Liver (tissue), 9 donors: ENCODE results near the gene SANBR. TPM values are rescaled to one million over a fixed set of nuclear protein-coding genes. Genes with fewer than 3 reads are reported as not detected.

Experiments
- DNase-seq: peaks from one replicate; pipeline ENCODE4 v3.0.0-alpha.2; 2017; ENCODE audit warnings: low spot score
- H3K27ac ChIP-seq, 2 donors: one replicate each; pipeline ENCODE4 v1.7.0; 2013; ENCODE audit warnings: inconsistent platforms in 2 of 2, low read length in 2 of 2, control low read depth in 1 of 2, low read depth in 1 of 2, mild to moderate bottlenecking in 1 of 2
- H3K27me3 ChIP-seq, 4 donors: one replicate each; pipeline versions ENCODE4 v1.6.1 to v1.7.0; 2013; ENCODE audit warnings: low read length in 3 of 4, inconsistent platforms in 1 of 4, mild to moderate bottlenecking in 1 of 4, moderate library complexity in 1 of 4; ENCODE audit not compliant: control insufficient read depth in 4 of 4, insufficient read depth in 4 of 4
- H3K36me3 ChIP-seq, 4 donors: one replicate each; pipeline versions ENCODE4 v1.6.1 to v1.7.0; 2013; ENCODE audit warnings: low read length in 3 of 4, mild to moderate bottlenecking in 3 of 4, low read depth in 1 of 4, moderate library complexity in 1 of 4; ENCODE audit not compliant: control insufficient read depth in 4 of 4, insufficient read depth in 3 of 4
- H3K4me1 ChIP-seq, 4 donors: one replicate each; pipeline versions ENCODE4 v1.6.1 to v1.7.0; 2013; ENCODE audit warnings: low read length in 3 of 4, mild to moderate bottlenecking in 3 of 4, moderate library complexity in 1 of 4; ENCODE audit not compliant: control insufficient read depth in 4 of 4, insufficient read depth in 4 of 4
- H3K4me3 ChIP-seq, 3 donors: one replicate each; pipeline versions ENCODE4 v1.6.1 to v1.7.0; 2013; ENCODE audit warnings: low read length in 3 of 3, control low read depth in 1 of 3, low read depth in 1 of 3, mild to moderate bottlenecking in 1 of 3
- H3K9ac ChIP-seq, 2 donors: one replicate each; pipeline ENCODE4 v1.7.0; 2013; ENCODE audit warnings: low read length in 2 of 2, mild to moderate bottlenecking in 2 of 2, moderate library complexity in 2 of 2, control low read depth in 1 of 2, low read depth in 1 of 2
- H3K9me3 ChIP-seq, 4 donors: one replicate each; pipeline versions ENCODE4 v1.6.1 to v1.7.0; 2013; ENCODE audit warnings: low read length in 3 of 4; ENCODE audit not compliant: control insufficient read depth in 4 of 4
- ATF3 ChIP-seq: IDR thresholded peaks from 2 replicates; pipeline ENCODE4 v1.6.1; 2016; ENCODE audit warnings: antibody characterized with exemption
- CTCF ChIP-seq: fragments of 150-350 bp; IDR thresholded peaks from 2 replicates; pipeline ENCODE4 v1.5.1; 2017; ENCODE audit warnings: improper control_type of control experiment, low read depth, low read length; ENCODE audit not compliant: missing input control
- EGR1 ChIP-seq, 2 donors: IDR thresholded peaks; 2 replicates each; pipeline ENCODE4 v1.6.1; 2016 to 2018; ENCODE audit warnings: antibody characterized with exemption in 2 of 2, low read depth in 2 of 2
- FOXA1 ChIP-seq: IDR thresholded peaks from 2 replicates; pipeline ENCODE4 v1.6.1; 2016; ENCODE audit warnings: antibody characterized with exemption
- FOXA2 ChIP-seq: IDR thresholded peaks from 2 replicates; pipeline ENCODE4 v1.6.1; 2016; ENCODE audit warnings: antibody characterized with exemption
- GABPA ChIP-seq, 2 donors: IDR thresholded peaks in 1 of 2; conservative IDR thresholded peaks in 1 of 2; 2 replicates each; pipeline ENCODE4 v1.6.1; 2016; ENCODE audit warnings: antibody characterized with exemption in 2 of 2, mild to moderate bottlenecking in 1 of 2, moderate library complexity in 1 of 2
- HNF4A ChIP-seq, 2 donors: conservative IDR thresholded peaks; 2 replicates each; pipeline ENCODE4 v1.6.1; 2016; ENCODE audit warnings: antibody characterized with exemption in 2 of 2, mild to moderate bottlenecking in 2 of 2
- HNF4G ChIP-seq: IDR thresholded peaks from 2 replicates; pipeline ENCODE4 v1.6.1; 2016; ENCODE audit warnings: antibody characterized with exemption
- JUND ChIP-seq, 2 donors: IDR thresholded peaks; 2 replicates each; pipeline ENCODE4 v1.6.1; 2016; ENCODE audit warnings: antibody characterized with exemption in 2 of 2
- MAX ChIP-seq: IDR thresholded peaks from 2 replicates; pipeline ENCODE4 v1.6.1; 2016; ENCODE audit warnings: antibody characterized with exemption
- NR2F2 ChIP-seq: IDR thresholded peaks from 2 replicates; pipeline ENCODE4 v1.6.1; 2016; ENCODE audit warnings: antibody characterized with exemption
- RAD21 ChIP-seq, 2 donors: IDR thresholded peaks; 2 replicates each; pipeline ENCODE4 v1.6.1; 2016; ENCODE audit warnings: antibody characterized with exemption in 2 of 2, mild to moderate bottlenecking in 2 of 2
- RXRA ChIP-seq, 2 donors: IDR thresholded peaks; 2 replicates each; pipeline ENCODE4 v1.6.1; 2017 to 2018; ENCODE audit warnings: antibody characterized with exemption in 2 of 2, mild to moderate bottlenecking in 1 of 2
- SP1 ChIP-seq: IDR thresholded peaks from 2 replicates; pipeline ENCODE4 v1.6.1; 2018; ENCODE audit warnings: antibody characterized with exemption, mild to moderate bottlenecking
- TAF1 ChIP-seq: conservative IDR thresholded peaks from 2 replicates; pipeline ENCODE4 v1.6.1; 2016; ENCODE audit warnings: antibody characterized with exemption, mild to moderate bottlenecking
- YY1 ChIP-seq: IDR thresholded peaks from 2 replicates; pipeline ENCODE4 v1.6.1; 2016; ENCODE audit warnings: antibody characterized with exemption, mild to moderate bottlenecking
- ZBTB33 ChIP-seq: IDR thresholded peaks from 2 replicates; pipeline ENCODE4 v1.6.1; 2016; ENCODE audit warnings: antibody characterized with exemption
- WGBS: extraction: QIAGEN DNeasy Blood & Tissue Kit; methylation state at CpG from one replicate; pipeline ENCODE4 v1.1.7; 2013; 5-methylcytosine and 5-hydroxymethylcytosine counted together
- polyA plus RNA-seq, 2 donors: library from polyadenylated mRNA; stranded (reverse) in 1 of 2; unstranded in 1 of 2; fragments of 200-250 nt in 1 of 2; fragments of >200 nt in 1 of 2; fragmentation: Nextera tagmentation in 1 of 2; extraction: Ambion mirVana in 1 of 2; gene quantifications; one replicate each; pipeline versions ENCODE4 v1.2.1 to v1.2.3, GENCODE V29; 2013 to 2015
- total RNA-seq, 2 donors: library from RNA; depleted of rRNA; stranded (reverse); fragments of >200 nt; gene quantifications; one replicate each; pipeline ENCODE4 v1.2.3, GENCODE V29; 2014
- donor health status: healthy.
- donor health status: healthy.
- donor health status: healthy.
- donor health status: healthy.
- donor health status: healthy.

SANBR gene
- total and polyA plus RNA-seq, 4 donors = 0.59 to 6.2 (median 2.1) TPM

- TF ChIP-seq CTCF (no peak), FOXA1 (no peak), JUND (IDR thresholded peaks at IDR 0.05) (peak; percentile 60 to 78)
These were observed 47.9 kb upstream of the SANBR start, which contains the start of the genes PEX13 and PUS10 (continued) for GRCh38 chr2:61017556-61018317.

- Histone ChIP-seq H3K27ac (peak overlapping the region; percentile 97), H3K36me3 (no peaks in the 10 kb centered on the region), H3K9me3 (no peaks in the 10 kb centered on the region), H3K9ac (peak overlapping the region; percentile 64 to 92), H3K4me3 (peak overlapping the region; percentile 68 to 94 (median 83)), H3K27me3 (no peaks in the 10 kb centered on the region), H3K4me1 (peaks cover 7 to 20% (median 15%) of the 10 kb centered on the region in 4 donors)
- DNase-seq = no peak
- under 1% methylated on average over 7 of the region's 7 CpGs for WGBS
- TF ChIP-seq YY1 (peak; percentile 3), GABPA (IDR thresholded peaks at IDR 0.05 in 1 of 2, conservative IDR thresholded peaks at IDR 0.05 in 1 of 2) (peak in 1 of 2 donors; percentile 39), RAD21 (IDR thresholded peaks at IDR 0.05) (peak in 1 of 2 donors; percentile 44), HNF4A (conservative IDR thresholded peaks at IDR 0.05) (no peak), TAF1 (peak; percentile 81), ATF3 (no peak), CTCF (no peak)
These were observed 47.3 kb upstream of the SANBR start for GRCh38 chr2:61018318-61018755.

- H3K4me3 ChIP-seq = peak overlapping the region; percentile 68 to 94 (median 83)
- peak overlapping the region; percentile 31 to 97 for H3K27ac ChIP-seq
- 20% methylated on average over 6 of the region's 6 CpGs for WGBS
- H3K36me3 ChIP-seq = peaks cover 0 to 2% (median 0%) of the 10 kb centered on the region in 4 donors
- H3K9ac ChIP-seq = peak overlapping the region; percentile 64 to 92
- peaks cover 7 to 20% (median 15%) of the 10 kb centered on the region in 4 donors for H3K4me1 ChIP-seq
- H3K27me3 ChIP-seq = no peaks in the 10 kb centered on the region
- H3K9me3 ChIP-seq = no peaks in the 10 kb centered on the region
- no peak for DNase-seq
- no peak for TF ChIP-seq RXRA (IDR thresholded peaks at IDR 0.05)
- TF ChIP-seq HNF4A (conservative IDR thresholded peaks at IDR 0.05) = no peak
- no peak for TF ChIP-seq JUND (IDR thresholded peaks at IDR 0.05)
- TF ChIP-seq FOXA2 = no peak
- no peak for TF ChIP-seq RAD21 (IDR thresholded peaks at IDR 0.05)
- no peak for TF ChIP-seq ZBTB33
- no peak for TF ChIP-seq NR2F2
- TF ChIP-seq GABPA (IDR thresholded peaks at IDR 0.05 in 1 of 2, conservative IDR thresholded peaks at IDR 0.05 in 1 of 2) = no peak
- no peak for TF ChIP-seq ATF3
- TF ChIP-seq SP1 = no peak
- no peak for TF ChIP-seq HNF4G
- no peak for TF ChIP-seq TAF1
- no peak for TF ChIP-seq EGR1 (IDR thresholded peaks at IDR 0.05; ENCODE audit: low read depth in 2 of 2)
- TF ChIP-seq CTCF = no peak
- no peak for TF ChIP-seq MAX
- TF ChIP-seq FOXA1 = no peak
These were observed 46.9 kb upstream of the SANBR start for GRCh38 chr2:61018798-61019197.
